ENCODE data around the gene DPY19L1.

DNA sequence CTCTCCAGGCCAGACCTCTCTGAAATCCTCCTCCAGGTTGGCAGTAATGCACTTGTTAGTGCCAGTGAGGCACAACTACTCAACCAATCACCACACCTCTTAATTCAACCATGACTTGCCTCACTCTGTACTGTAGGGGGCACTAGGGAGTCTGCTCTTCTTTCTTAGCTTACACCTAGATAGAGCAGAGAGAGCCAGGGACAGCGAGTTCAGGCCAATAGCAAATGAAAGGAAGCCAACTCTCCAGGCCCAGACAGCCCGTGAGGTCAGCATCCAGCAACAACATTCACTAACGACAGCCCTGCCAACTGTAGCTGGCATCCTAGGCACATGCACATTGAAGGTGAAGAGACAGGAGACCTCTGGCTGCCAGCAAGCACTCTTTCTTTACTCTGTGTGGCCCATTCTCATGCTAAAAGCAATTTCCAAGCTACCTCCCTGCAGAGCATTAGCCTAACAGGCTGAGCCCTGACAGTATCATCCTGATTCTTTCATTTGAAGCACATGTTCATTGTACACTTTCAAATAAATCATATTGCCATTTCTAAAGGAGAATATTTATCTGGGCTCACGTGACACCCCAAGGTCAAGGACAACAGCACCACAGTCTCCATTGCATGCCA lies 136.3 kb downstream of the DPY19L1 start:
- TF ChIP-seq, protein P1, sequence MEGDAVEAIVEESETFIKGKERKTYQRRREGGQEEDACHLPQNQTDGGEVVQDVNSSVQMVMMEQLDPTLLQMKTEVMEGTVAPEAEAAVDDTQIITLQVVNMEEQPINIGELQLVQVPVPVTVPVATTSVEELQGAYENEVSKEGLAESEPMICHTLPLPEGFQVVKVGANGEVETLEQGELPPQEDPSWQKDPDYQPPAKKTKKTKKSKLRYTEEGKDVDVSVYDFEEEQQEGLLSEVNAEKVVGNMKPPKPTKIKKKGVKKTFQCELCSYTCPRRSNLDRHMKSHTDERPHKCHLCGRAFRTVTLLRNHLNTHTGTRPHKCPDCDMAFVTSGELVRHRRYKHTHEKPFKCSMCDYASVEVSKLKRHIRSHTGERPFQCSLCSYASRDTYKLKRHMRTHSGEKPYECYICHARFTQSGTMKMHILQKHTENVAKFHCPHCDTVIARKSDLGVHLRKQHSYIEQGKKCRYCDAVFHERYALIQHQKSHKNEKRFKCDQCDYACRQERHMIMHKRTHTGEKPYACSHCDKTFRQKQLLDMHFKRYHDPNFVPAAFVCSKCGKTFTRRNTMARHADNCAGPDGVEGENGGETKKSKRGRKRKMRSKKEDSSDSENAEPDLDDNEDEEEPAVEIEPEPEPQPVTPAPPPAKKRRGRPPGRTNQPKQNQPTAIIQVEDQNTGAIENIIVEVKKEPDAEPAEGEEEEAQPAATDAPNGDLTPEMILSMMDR (conservative IDR thresholded peaks at IDR 0.05; ENCODE audit: low read length), result peak; percentile 59
- TF ChIP-seq EZH2phosphoT487 (IDR thresholded peaks at IDR 0.05; ENCODE audit: borderline replicate concordance, low read depth, low read length), result no peak

Data from OCI-LY7 (cell line).